GM12878 (cell line): ENCODE measurements around the gene MBNL1. TPM values are rescaled to one million over a fixed set of nuclear protein-coding genes. Genes with fewer than 3 reads are reported as not detected.
A peak's percentile ranks its signal among the peaks of the same experiment; 100 is the strongest.

Experiments used
- ATF2 ChIP-seq: IDR thresholded peaks from 2 replicates; pipeline ENCODE4 v1.6.1; 2012; ENCODE audit warnings: low read length, inconsistent platforms
- ATF3 ChIP-seq: IDR thresholded peaks from 2 replicates; pipeline ENCODE4 v1.6.1; 2011; ENCODE audit warnings: low read depth, mild to moderate bottlenecking, low read length, moderate library complexity, borderline replicate concordance; ENCODE audit errors: extremely low read depth
- BCL3 ChIP-seq: IDR thresholded peaks from 2 replicates; pipeline ENCODE4 v1.6.1; 2011; ENCODE audit warnings: borderline replicate concordance, low read depth, mild to moderate bottlenecking, moderate library complexity, low read length; ENCODE audit not compliant: insufficient read depth, poor library complexity, severe bottlenecking
- E2F8 ChIP-seq: fragments of 450-650 bp; IDR thresholded peaks from 2 replicates; pipeline ENCODE4 v1.6.1; 2018; ENCODE audit warnings: mild to moderate bottlenecking, low read depth, moderate library complexity; ENCODE audit not compliant: partially characterized antibody
- EP300 ChIP-seq, 2 experiments: fragments of 150-350 bp in 1 of 2; IDR thresholded peaks; 2 replicates each; pipeline ENCODE4 v1.6.1; 2011 to 2012; ENCODE audit warnings: low read depth in 2 of 2, low read length in 2 of 2, borderline replicate concordance in 1 of 2, improper control_type of control experiment in 1 of 2, inconsistent platforms in 1 of 2; ENCODE audit not compliant: control insufficient read depth in 1 of 2
- FOS ChIP-seq: IDR thresholded peaks from 3 replicates; pipeline ENCODE4 v1.6.1; 2011; ENCODE audit warnings: borderline replicate concordance; ENCODE audit not compliant: insufficient read length; ENCODE audit errors: extremely low read depth
- IRF5 ChIP-seq: fragments of 450-650 bp; IDR thresholded peaks from 2 replicates; pipeline ENCODE4 v1.6.1; 2017; ENCODE audit warnings: borderline replicate concordance
- KDM1A ChIP-seq: fragments of 200-600 bp; sonication (generic); IDR thresholded peaks from 2 replicates; pipeline ENCODE4 v1.6.1; 2016; ENCODE audit warnings: borderline replicate concordance
- MEF2A ChIP-seq: IDR thresholded peaks from 2 replicates; pipeline ENCODE4 v1.6.1; 2011; ENCODE audit warnings: low read depth, mild to moderate bottlenecking, low read length, moderate library complexity; ENCODE audit not compliant: insufficient read depth
- MTA3 ChIP-seq: IDR thresholded peaks from 2 replicates; pipeline ENCODE4 v1.6.1; 2012; ENCODE audit warnings: low read length, inconsistent platforms, borderline replicate concordance
- NFIC ChIP-seq: IDR thresholded peaks from 2 replicates; pipeline ENCODE4 v1.6.1; 2012; ENCODE audit warnings: low read depth, mild to moderate bottlenecking, inconsistent platforms, low read length, moderate library complexity
- PML ChIP-seq: IDR thresholded peaks from 2 replicates; pipeline ENCODE4 v1.6.1; 2012; ENCODE audit warnings: low read length, inconsistent platforms
- RUNX3 ChIP-seq: IDR thresholded peaks from 2 replicates; pipeline ENCODE4 v1.6.1; 2012; ENCODE audit warnings: low read length, inconsistent platforms
- SIN3A ChIP-seq: IDR thresholded peaks from 2 replicates; pipeline ENCODE4 v1.6.1; 2012; ENCODE audit warnings: low read depth, low read length, improper control_type of control experiment
- SIX5 ChIP-seq: IDR thresholded peaks from 2 replicates; pipeline ENCODE4 v1.6.1; 2011; ENCODE audit warnings: mild to moderate bottlenecking, low read depth, low read length, moderate library complexity; ENCODE audit not compliant: severe bottlenecking
- SREBF2 ChIP-seq: IDR thresholded peaks from 2 replicates; pipeline ENCODE4 v1.6.1; 2012; ENCODE audit warnings: mild to moderate bottlenecking, low read length
- ZBTB33 ChIP-seq: fragments of 450-650 bp; IDR thresholded peaks from 2 replicates; pipeline ENCODE4 v1.6.1; 2017; ENCODE audit warnings: mild to moderate bottlenecking
- ZNF384 ChIP-seq: IDR thresholded peaks from 2 replicates; pipeline ENCODE4 v1.6.1; 2012; ENCODE audit warnings: low read depth, mild to moderate bottlenecking, low read length, improper control_type of control experiment, borderline replicate concordance
- polyA plus RNA-seq, 11 experiments: library from polyadenylated mRNA; depleted of rRNA in 4 of 11; unstranded in 6 of 11; stranded (reverse) in 5 of 11; fragments of >200 nt; fragmentation: Nextera tagmentation in 4 of 11; fragmentation: Illumina TruSeq in 1 of 11; extraction: Ambion mirVana in 4 of 11; extraction: Trizol in 1 of 11; gene quantifications; 1 replicate in 1 of 11; 2 replicates in 10 of 11; pipeline versions ENCODE4 v1.2.1 to v1.2.3, GENCODE V29; 2011 to 2016; ENCODE audit warnings: inconsistent platforms in 2 of 11, missing spikeins in 2 of 11, low read depth in 1 of 11
- total RNA-seq, 4 experiments: library from RNA; depleted of rRNA in 3 of 4; stranded (reverse); fragments of >200 nt in 3 of 4; fragmentation: Illumina TruSeq in 1 of 4; extraction: Trizol in 1 of 4; gene quantifications; 2 replicates each; pipeline versions ENCODE4 v1.2.1 to v1.2.3, GENCODE V29; 2013 to 2021

Gene MBNL1
- total and polyA plus RNA-seq, 10 of the 15 experiments (the other 5 are each of a cell fraction or from before 2014, with no cell fraction given), result 59.6 to 337 (median 143) TPM

- TF ChIP-seq E2F8, result no peak
- TF ChIP-seq KDM1A, result no peak
- peak; percentile 16; the same call in 1 of the 2 replicates for TF ChIP-seq MEF2A
- TF ChIP-seq MTA3, result 0 out of 2 replicates have a peak, but pooled peaks have one; percentile 33
- TF ChIP-seq SIN3A, result no peak; the same call in 1 of the 2 replicates
- TF ChIP-seq SREBF2, result peak; percentile 46; the same call in 1 of the 2 replicates
- TF ChIP-seq IRF5, result no peak
- no peak for TF ChIP-seq ATF3
- TF ChIP-seq FOS, result no peak
- no peak for TF ChIP-seq EP300 (IDR thresholded peaks at IDR 0.05; ENCODE audit: borderline replicate concordance in 1 of 2, control insufficient read depth in 1 of 2, low read depth in 2 of 2, low read length in 2 of 2)
- TF ChIP-seq SIX5, result no peak
- no peak for TF ChIP-seq BCL3
- TF ChIP-seq ZNF384, result peak; percentile 17; the same call in 1 of the 2 replicates
- peak; percentile 48 for TF ChIP-seq RUNX3
- TF ChIP-seq NFIC, result 0 out of 2 replicates have a peak, but pooled peaks have one; percentile 24
- peak; percentile 49 for TF ChIP-seq ATF2
- 0 out of 2 replicates have a peak, but pooled peaks have one; percentile 20 for TF ChIP-seq PML
- 0 out of 2 replicates have a peak, but pooled peaks have one; percentile 8 for TF ChIP-seq ZBTB33
Observed at GRCh38 chr3:152298393-152299248, 29.9 kb downstream of the MBNL1 start (continued).
